PC-9 (cell line): ENCODE measurements around the gene PPP1R1A.

Experiments
- CTCF ChIP-seq: fragments of 200-600 bp; sonication (generic); conservative IDR thresholded peaks from 2 replicates; pipeline ENCODE4 v1.6.1; 2017; ENCODE audit warnings: mixed run types, antibody characterized with exemption, mild to moderate bottlenecking, moderate library complexity
- EZH2 ChIP-seq: fragments of 200-600 bp; sonication (generic); IDR thresholded peaks from 2 replicates; pipeline ENCODE4 v1.8.0; 2017; ENCODE audit warnings: antibody characterized with exemption, low read depth

- TF ChIP-seq CTCF: no peak
- no peak for TF ChIP-seq EZH2
Observed at GRCh38 chr12:54569072-54569471, 19.4 kb downstream of the PPP1R1A start.
